NCI-H146 treated with DMSO at 0.1 percent for 48 hours (cell line): ENCODE results near the gene DHRS9.

Source experiments
- DNase-seq: peaks from one replicate; lab custom pipeline; 2025; ENCODE audit not compliant: unreplicated experiment; lab: John Stamatoyannopoulos, UW

The DHRS9 gene

GRCh38 chr2:169065422-169065821 is 3.9 kb upstream of the DHRS9 start:
- no peak for DNase-seq

- DNase-seq: no peak
Observed at GRCh38 chr2:169065864-169066517, 3.4 kb upstream of the DHRS9 start.

- DNase-seq: no peak
Observed at GRCh38 chr2:169066897-169067296, 2.5 kb upstream of the DHRS9 start.

GRCh38 chr2:169069833-169070232 is 470 bp downstream of the DHRS9 start:
- DNase-seq: no peak

- no peak for DNase-seq
Observed at GRCh38 chr2:169071455-169071854, 2.1 kb downstream of the DHRS9 start.

- no peak for DNase-seq
Observed at GRCh38 chr2:169072163-169072925, 3.0 kb downstream of the DHRS9 start.

- no peak for DNase-seq
Observed at GRCh38 chr2:169073211-169073962, 4.0 kb downstream of the DHRS9 start.

GRCh38 chr2:169073963-169074751 is 4.8 kb downstream of the DHRS9 start:
- no peak for DNase-seq

GRCh38 chr2:169077674-169078240 is 8.4 kb downstream of the DHRS9 start:
- no peak for DNase-seq

GRCh38 chr2:169080250-169081069 is 11.1 kb downstream of the DHRS9 start:
- no peak for DNase-seq

GRCh38 chr2:169081551-169081950 is 12.2 kb downstream of the DHRS9 start:
- no peak for DNase-seq

GRCh38 chr2:169082995-169083394 is 13.6 kb downstream of the DHRS9 start:
- DNase-seq: no peak

- DNase-seq: no peak
Observed at GRCh38 chr2:169086893-169087467, 17.6 kb downstream of the DHRS9 start.

- DNase-seq: no peak
Observed at GRCh38 chr2:169087757-169088379, 18.5 kb downstream of the DHRS9 start.

- no peak for DNase-seq
Observed at GRCh38 chr2:169089182-169089581, 19.8 kb downstream of the DHRS9 start.

- DNase-seq: no peak
Observed at GRCh38 chr2:169090133-169090820, 20.9 kb downstream of the DHRS9 start.

- no peak for DNase-seq
Observed at GRCh38 chr2:169091256-169091655, 21.9 kb downstream of the DHRS9 start.

GRCh38 chr2:169091761-169092519 is 22.6 kb downstream of the DHRS9 start:
- DNase-seq: no peak
